Measurements from ENCODE around the gene ITIH4.

GRCh38 chr3:52774066-52774713, 56.3 kb downstream of the ITIH4 start:
- TF ChIP-seq POLR2AphosphoS5 (IDR thresholded peaks at IDR 0.05) (no peak), CTCF (IDR thresholded peaks at IDR 0.05) (no peak), POLR2A (IDR thresholded peaks at IDR 0.05; ENCODE audit: low read depth) (no peak), EP300 (IDR thresholded peaks at IDR 0.05) (no peak)

All from esophagus muscularis mucosa (tissue), 4 donors.